ENCODE results near the gene MFNG.

DNA sequence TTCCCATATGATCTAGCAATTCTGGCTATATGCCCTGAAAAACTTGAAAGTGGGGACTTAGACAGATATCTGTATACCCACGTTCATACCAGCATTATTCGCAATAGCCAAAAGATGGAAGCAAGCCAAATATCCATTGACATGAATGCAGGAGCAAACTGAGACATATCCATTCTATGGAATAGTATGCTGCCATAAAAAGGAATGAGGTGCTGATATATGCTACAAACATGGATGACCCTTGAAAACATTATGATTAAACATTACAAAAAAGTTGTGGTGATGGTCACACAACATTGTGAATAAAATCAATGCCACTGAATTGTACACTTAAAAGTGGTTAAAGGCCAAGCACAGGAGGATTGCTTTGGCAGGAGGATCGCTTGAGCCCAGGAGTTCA, 25.5 kb downstream of the MFNG start:
- no peak for TF ChIP-seq POLR2A (IDR thresholded peaks at IDR 0.05)
- TF ChIP-seq, protein P1, sequence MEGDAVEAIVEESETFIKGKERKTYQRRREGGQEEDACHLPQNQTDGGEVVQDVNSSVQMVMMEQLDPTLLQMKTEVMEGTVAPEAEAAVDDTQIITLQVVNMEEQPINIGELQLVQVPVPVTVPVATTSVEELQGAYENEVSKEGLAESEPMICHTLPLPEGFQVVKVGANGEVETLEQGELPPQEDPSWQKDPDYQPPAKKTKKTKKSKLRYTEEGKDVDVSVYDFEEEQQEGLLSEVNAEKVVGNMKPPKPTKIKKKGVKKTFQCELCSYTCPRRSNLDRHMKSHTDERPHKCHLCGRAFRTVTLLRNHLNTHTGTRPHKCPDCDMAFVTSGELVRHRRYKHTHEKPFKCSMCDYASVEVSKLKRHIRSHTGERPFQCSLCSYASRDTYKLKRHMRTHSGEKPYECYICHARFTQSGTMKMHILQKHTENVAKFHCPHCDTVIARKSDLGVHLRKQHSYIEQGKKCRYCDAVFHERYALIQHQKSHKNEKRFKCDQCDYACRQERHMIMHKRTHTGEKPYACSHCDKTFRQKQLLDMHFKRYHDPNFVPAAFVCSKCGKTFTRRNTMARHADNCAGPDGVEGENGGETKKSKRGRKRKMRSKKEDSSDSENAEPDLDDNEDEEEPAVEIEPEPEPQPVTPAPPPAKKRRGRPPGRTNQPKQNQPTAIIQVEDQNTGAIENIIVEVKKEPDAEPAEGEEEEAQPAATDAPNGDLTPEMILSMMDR (IDR thresholded peaks at IDR 0.05): no peak
